AG04450 (cell line): ENCODE data around the gene CYP26B1. TPM values are rescaled to one million over a fixed set of nuclear protein-coding genes. Genes with fewer than 3 reads are reported as not detected.

Experiments
- CTCF ChIA-PET: fragments of 300-600, 350-600 bp; formaldehyde crosslinking; extraction: SDS; loops from one replicate; lab custom pipeline; 2022; ENCODE audit warnings: antibody characterized with exemption, inconsistent platforms; lab: Charles Lee
- POLR2A ChIA-PET: fragments of 350-600 bp; formaldehyde crosslinking; extraction: SDS; loops from one replicate; lab custom pipeline; 2021; ENCODE audit warnings: antibody characterized with exemption, inconsistent platforms; lab: Yijun Ruan, JAX
- DNase-seq: peaks from one replicate; pipeline ENCODE4 v3.0.0-alpha.2; 2011; ENCODE audit warnings: low read depth, low spot score
- H3K27ac ChIP-seq: one replicate; pipeline ENCODE4 v1.5.1; 2012; ENCODE audit warnings: low read depth, low read length, control low read depth
- H3K27me3 ChIP-seq: one replicate; pipeline ENCODE4 v1.6.0; 2012; ENCODE audit warnings: low read length; ENCODE audit not compliant: control insufficient read depth, insufficient read depth
- H3K4me3 ChIP-seq: 2 replicates; pipeline ENCODE4 v1.5.1; 2011; ENCODE audit warnings: mild to moderate bottlenecking, low read depth, low read length, control low read depth
- H3K9me3 ChIP-seq: 2 replicates; pipeline ENCODE4 v1.5.1; 2012; ENCODE audit warnings: low read length; ENCODE audit not compliant: control insufficient read depth, insufficient read depth
- CTCF ChIP-seq: IDR thresholded peaks from 2 replicates; pipeline ENCODE4 v1.5.1; 2011; ENCODE audit warnings: low read depth, low read length, control low read depth, inconsistent platforms
- polyA plus RNA-seq: library from polyadenylated mRNA; depleted of rRNA; stranded (reverse); fragments of >200 nt; gene quantifications from 2 replicates; pipeline ENCODE4 v1.2.3, GENCODE V29; 2011

The CYP26B1 gene
- polyA plus RNA-seq, 1 experiment = 0.01 TPM

GRCh38 chr2:72183466-72183865 is 35.8 kb upstream of the CYP26B1 start:
- H3K9me3 ChIP-seq = peaks cover 14% of the 10 kb centered on the region
- CTCF ChIA-PET = interaction anchor here (0.7 kb wide), 1 partner anchor 396 kb away, joined by 8 read pairs; no protein-coding TSS in a partner anchor
- no peak overlapping the region for H3K4me3 ChIP-seq
- TF ChIP-seq CTCF = no peak
- POLR2A ChIA-PET = no interaction called here
- H3K27ac ChIP-seq = no peak overlapping the region
- no peak for DNase-seq
- H3K27me3 ChIP-seq = no peaks in the 10 kb centered on the region

GRCh38 chr2:72183016-72183415 is 35.4 kb upstream of the CYP26B1 start:
- Histone ChIP-seq H3K4me3 (no peak overlapping the region), H3K9me3 (peaks cover 14% of the 10 kb centered on the region), H3K27me3 (no peaks in the 10 kb centered on the region), H3K27ac (no peak overlapping the region)
- no peak for TF ChIP-seq CTCF
- POLR2A ChIA-PET = no interaction called here
- no peak for DNase-seq
- CTCF ChIA-PET = no interaction called here

- H3K27ac ChIP-seq = no peak overlapping the region
These were observed 34.9 kb upstream of the CYP26B1 start for GRCh38 chr2:72182547-72182946.

GRCh38 chr2:72181616-72182015 is 34.0 kb upstream of the CYP26B1 start:
- ChIA-PET POLR2A (no interaction called here), CTCF (interaction anchor here (0.6 kb wide), 1 partner anchor 671 kb away, joined by 4 read pairs; no protein-coding TSS in a partner anchor)
- no peaks in the 10 kb centered on the region for H3K9me3 ChIP-seq
- no peak overlapping the region for H3K4me3 ChIP-seq
- no peak for TF ChIP-seq CTCF
- DNase-seq = no peak
- no peaks in the 10 kb centered on the region for H3K27me3 ChIP-seq
- H3K27ac ChIP-seq = no peak overlapping the region

More at GRCh38 chr2:72182547-72182946, 34.9 kb upstream of the CYP26B1 start:
- CTCF ChIA-PET = no interaction called here
- no peak for DNase-seq
- Histone ChIP-seq H3K9me3 (peaks cover 9% of the 10 kb centered on the region), H3K4me3 (no peak overlapping the region), H3K27me3 (no peaks in the 10 kb centered on the region)
- POLR2A ChIA-PET = no interaction called here
- no peak for TF ChIP-seq CTCF

- TF ChIP-seq CTCF = no peak
- no peak for DNase-seq
- H3K27ac ChIP-seq = no peak overlapping the region
- no peak overlapping the region for H3K4me3 ChIP-seq
- no peaks in the 10 kb centered on the region for H3K27me3 ChIP-seq
- POLR2A ChIA-PET = no interaction called here
- H3K9me3 ChIP-seq = no peaks in the 10 kb centered on the region
- CTCF ChIA-PET = no interaction called here
These were observed 32.7 kb upstream of the CYP26B1 start for GRCh38 chr2:72180351-72180750.
